OCI-M1 (cell line): ENCODE data around the gene METTL13.
"Not testable (repeated sequence)": the region's sequence is repeated elsewhere in the genome, so short reads cannot be mapped to it uniquely, and the experiment has no call there.

Experiments used
- DNase-seq: peaks from one replicate; lab custom pipeline; 2025; lab: John Stamatoyannopoulos, UW

METTL13 gene

DNA sequence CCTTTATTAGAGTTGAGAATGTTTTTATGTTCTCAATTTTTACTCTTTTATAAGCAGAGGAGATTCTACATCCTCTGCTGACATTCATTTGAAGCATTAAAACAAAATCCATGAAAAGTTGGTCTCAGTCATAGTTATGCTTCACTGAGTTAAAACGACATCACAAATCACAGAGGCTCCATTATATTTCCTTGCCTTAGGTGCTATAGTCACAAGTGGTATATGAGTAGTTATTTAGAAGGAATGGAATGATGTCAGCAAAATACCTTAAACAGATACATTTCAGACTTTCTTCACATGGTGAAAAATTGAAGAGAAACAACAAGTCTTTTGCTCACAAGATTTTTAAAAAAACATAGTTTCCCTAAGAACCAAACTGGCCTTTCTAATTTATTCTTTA, 11.7 kb upstream of the METTL13 start:
- DNase-seq, result no peak

DNA sequence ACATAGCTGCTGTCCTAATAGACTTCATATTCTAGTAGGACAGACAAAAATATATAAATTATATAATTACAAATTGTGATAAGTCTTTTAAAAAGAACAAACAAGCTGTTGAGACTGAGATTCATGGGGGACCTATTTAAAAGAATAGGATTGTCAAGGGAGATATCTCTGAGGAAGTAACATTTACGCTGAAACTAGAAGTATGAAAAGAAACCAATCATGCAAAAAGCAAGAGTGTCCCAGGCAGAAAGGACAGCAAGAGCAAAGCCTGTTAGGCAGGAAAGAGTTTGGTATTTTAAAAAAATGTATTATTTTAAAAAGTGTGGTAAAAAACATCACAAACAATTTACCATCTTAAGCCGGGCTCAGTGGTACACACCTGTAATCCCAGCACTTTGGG, 9.1 kb upstream of the METTL13 start:
- DNase-seq, result no peak

DNA sequence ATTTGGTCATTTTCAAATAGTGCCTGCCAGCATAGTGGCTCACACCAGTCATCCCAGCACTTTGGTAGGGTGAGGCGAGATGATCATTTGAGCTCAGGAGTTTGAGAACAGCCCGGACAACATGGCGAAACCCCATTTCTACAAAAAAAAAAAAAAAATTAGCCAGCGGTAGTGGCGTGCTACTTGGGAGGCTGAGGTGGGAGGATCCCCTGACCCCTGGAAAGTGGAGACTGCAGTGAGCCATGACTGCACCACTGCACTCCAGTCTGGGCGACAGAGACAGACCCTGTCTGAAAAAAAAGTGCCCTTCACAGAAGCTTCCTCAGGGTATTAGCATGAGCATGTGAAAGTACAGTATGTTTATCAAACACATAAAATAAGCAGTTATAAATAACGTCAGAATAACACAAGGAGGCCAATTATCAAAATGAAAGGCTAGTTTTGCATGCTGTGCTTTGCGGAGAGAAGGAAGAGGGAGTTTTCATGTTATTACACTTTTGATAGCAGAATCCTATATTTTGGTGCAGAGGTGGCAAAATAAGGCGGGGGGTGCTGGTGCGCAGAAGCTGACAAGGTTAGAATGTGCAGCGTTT, 781 bp upstream of the METTL13 start:
- DNase-seq, result no peak

DNA sequence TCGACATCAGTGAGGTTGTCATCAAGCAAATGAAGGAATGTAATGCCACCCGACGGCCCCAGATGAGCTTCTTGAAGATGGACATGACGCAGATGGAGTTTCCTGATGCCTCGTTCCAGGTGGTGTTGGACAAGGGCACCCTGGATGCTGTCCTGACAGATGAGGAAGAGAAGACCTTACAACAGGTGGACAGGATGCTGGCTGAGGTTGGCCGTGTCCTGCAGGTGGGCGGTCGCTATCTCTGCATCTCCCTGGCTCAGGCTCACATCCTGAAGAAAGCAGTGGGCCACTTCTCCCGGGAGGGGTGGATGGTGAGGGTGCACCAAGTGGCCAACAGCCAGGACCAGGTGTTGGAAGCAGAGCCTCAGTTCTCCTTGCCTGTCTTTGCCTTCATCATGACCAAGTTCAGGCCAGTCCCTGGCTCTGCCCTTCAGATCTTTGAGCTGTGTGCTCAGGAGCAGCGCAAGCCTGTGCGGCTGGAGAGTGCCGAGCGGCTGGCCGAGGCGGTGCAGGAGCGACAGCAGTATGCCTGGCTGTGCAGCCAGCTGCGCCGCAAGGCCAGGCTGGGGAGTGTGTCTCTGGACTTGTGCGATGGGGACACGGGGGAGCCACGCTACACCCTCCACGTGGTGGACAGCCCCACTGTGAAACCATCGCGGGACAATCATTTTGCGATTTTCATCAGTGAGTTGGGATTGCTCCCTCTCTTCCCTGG, 2.5 kb downstream of the METTL13 start:
- DNase-seq, result no peak

DNA sequence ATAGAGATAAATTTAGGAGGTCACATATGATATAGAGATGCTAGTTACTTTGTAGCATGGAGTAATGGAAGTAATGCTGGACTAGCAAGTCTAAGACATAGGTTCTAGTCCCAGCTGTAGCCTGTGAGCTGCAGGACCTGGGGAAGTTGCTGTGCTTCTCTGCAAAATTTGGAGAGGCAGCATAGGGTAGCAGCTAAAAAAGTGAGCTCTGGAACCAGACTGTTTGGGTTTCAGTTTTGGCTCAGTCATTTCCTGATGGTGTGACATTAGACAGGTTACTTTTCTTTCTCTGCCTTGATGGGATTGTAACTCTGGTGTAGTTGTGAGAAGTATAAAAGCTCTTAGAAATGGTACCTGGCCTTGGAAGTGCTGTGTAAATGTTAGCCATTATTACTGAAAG, 3.3 kb downstream of the METTL13 start:
- no peak for DNase-seq

DNA sequence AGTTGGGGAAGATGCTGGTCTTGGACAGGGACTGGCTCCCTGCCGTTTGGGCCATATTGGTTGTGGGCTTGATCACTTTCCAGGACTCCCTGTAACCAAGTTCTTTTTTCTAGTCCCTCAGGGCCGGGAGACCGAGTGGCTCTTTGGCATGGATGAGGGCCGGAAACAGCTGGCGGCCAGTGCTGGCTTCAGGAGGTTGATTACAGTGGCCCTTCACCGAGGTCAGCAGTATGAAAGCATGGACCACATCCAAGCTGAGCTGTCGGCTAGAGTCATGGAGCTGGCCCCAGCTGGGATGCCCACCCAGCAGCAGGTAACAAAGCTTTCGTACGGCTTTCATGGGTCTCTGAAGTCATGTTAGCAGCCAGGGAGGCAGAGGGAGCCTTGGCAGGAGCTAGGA, 4.3 kb downstream of the METTL13 start:
- DNase-seq, result no peak

DNA sequence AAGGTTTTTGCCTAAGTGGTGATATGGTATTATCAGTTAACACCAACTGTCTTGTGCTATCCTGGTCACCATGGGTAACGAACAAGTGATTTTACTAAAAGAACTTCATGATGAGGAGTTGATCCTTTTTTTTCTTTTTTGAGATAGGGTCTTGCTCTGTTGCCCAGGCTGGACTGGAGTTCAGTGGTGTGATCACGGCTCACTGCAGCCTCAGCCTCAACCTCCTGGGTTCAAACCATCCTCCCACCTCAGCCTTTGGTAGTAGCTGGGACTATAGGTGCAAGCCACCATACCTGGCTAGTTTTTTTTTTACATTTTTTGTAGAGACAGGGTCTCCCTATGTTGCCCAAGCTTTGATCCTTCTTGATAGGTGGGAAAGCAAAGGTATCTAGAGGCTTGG, 5.1 kb downstream of the METTL13 start:
- DNase-seq, result no peak

DNA sequence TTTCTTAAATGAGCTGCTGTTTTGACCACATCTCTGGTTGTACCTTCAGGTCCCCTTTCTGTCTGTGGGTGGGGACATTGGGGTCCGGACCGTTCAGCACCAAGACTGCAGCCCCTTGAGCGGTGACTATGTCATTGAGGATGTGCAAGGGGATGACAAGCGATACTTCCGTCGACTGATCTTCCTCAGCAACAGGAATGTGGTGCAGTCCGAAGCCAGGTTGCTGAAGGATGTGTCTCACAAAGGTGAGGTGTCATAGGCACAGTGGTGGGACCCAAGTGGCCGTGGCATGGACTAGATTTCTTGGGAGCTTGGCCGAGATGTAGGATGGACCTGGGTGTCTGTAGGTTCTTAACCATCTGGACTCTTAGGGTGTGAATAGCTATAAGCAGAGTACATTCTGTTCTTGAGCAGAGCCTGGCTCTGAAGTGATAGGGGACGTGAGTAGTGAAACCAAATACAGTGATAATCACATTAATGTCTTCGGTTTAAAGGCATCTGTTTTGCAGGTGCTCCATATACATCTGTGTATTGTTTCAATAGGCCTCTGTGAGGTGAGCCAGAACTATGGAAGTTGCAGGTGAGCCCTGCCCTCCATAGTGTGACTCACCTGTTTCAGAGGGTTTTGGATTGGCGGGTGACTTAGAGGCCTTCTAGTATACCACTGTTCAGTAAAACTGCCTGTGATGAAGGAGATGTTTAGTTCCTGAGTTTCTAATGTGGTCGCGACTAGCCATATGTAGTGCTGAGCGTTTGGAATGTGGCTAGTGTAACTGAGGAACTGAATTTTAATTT, 6.4 kb downstream of the METTL13 start:
- DNase-seq, result no peak

DNA sequence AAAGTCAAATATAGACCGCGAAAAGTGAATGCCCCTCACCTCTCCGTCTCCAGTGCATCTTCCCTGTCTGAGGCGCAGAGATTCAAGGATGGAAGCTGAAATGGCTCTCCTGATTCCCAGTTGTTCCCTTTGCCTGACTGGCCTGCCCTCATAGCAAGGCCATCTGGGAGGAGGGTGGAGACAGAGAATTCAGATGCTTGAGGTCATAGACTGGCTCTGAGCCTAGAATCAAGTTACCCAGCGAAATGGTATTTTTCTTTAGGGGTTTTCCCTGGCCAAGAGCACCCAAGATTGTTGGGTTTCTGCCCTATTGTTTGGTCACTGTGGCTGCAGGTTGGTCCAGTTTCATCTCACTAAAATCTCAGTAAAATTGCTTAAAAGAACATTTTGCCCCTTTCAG, 7.2 kb downstream of the METTL13 start:
- DNase-seq, result no peak

DNA sequence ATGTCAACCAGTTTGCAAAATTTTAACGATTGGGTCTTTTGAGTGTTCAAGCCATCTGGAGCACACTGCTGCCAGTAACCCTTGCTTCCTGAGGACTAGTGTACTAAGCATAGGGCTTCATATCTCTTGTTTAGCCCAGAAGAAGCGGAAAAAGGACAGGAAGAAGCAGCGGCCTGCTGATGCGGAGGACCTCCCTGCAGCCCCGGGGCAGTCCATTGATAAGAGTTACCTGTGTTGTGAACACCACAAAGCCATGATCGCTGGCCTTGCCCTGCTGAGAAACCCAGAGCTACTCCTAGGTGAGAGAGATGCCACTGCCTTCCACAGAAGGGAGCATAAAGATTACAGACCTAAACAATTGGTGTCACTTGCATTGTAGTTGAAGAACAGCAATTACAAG, 8.9 kb downstream of the METTL13 start:
- no peak for DNase-seq

DNA sequence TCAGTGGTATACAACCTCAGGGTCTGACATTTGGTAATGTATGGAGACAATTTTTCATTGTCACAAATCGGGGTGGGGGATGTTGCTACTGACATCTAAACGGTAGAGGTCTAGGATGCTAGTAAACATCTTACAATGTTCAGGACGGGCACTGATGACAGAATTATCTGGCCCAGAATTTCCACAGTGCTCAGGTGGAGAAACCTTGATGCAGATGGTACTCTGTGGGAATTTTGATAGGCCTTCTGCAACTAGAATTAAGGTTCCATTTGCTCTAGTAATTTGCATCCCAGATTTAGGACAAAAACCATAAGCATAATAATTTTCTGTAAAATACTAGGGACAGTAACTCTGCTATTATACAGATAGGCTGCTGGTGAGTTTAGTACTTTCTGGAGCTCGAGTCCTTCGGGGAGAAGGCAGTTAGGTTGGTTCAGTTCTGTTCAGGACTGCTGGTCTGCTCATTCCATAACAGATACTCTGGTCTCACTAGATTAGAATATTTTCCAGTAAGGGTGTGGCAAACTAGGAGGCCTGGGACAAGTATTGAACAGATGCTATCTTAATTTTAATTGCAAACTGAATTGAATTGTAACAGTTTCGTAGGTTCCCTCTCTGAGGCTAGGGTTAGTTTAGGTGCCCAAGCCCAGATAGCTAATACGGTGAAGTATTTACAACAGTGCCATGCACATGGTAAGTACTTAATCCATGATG, 11.4 kb downstream of the METTL13 start:
- no peak for DNase-seq

DNA sequence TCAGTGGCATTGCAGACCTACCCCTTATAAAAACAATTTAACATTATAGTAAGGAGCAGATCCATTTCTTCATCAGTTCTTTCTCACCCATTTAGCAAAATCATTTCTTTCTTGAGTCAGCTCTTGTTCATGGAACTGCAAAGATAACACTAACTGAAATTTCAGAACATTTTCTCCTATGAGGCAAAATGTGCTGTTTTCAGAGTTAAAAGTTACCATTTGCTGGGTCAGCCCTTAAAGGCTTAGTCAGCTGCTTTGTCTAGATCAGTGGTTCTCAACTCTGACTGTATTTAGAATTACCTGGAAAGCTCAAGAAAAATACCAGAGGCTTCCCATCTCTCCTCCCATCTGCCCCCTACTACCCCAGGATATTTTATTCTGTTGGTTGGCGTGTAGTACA, 12.2 kb downstream of the METTL13 start:
- peak; percentile 23 for DNase-seq

DNA sequence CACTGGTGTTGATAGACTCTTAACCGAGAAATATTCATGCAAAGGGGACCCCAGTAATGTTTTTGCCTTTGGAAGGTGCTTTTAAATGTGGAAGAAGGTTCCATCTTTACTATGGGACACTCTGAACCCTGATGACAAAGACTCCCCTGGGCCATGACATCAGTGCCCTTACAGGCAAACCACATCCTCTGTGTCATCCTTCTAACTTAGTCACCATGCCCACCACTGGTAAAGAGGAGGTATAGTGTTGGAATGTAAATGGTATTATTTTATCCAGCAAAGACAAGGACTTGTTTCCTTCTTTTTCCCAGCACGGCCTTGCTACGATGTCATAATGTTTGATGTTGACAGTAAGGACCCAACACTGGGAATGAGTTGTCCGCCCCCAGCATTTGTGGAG, 12.6 kb downstream of the METTL13 start:
- DNase-seq, result peak; percentile 34

DNA sequence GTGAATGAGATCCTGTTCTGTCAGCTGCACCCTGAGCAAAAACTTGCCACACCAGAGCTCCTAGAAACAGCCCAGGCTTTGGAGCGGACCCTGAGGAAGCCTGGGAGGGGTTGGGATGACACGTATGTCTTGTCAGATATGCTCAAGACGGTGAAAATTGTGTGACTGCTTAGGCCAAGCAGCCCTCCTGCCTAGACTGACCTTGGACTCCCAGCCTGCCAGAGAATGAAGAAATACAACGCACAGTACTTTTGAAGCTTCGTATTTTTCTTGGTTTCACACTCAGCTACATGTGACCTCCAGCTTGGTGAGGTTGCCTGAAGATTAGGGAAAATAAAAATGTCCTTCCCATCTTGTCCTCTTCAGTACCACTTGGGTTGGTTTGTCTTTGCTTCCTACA, 15.1 kb downstream of the METTL13 start:
- no peak for DNase-seq

DNA sequence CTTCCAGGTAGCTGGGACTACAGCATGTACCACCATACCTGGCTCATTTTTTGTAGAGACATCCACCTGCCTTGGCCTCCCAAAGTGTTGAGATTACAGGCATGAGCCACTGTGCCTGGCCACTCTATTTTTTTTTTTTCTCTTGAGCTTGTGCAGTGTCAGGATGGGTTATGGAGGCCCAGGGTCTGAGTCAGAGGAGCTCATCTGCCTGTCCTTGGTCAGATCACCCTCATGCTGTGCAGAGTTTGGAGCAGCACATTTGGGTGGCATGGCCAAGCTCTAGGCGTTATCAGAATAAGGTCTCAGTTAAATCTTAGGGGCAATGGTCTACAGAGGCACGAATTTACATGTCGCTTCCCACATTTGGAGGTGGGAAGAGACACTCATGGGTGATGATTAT, 16.9 kb downstream of the METTL13 start:
- no peak for DNase-seq

DNA sequence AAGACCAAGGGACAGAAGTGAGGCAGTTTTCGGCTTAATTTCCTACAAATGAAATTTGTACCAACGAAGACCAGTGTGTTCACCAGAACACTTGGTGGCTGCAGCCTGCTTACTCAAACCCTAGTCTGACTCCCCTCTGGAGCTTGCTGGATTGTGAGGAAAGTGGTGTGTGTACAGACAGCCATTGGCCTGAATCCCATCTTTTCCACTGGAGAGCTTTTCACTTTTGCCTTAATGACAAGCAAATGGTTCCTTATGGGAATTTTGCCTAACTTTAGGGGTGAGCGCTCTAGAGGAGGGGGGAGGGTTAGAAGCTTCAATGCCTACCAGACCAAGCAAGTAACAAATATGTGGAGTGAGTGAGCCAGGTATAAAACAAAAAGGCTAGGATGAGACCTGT, 17.3 kb downstream of the METTL13 start:
- no peak for DNase-seq

DNA sequence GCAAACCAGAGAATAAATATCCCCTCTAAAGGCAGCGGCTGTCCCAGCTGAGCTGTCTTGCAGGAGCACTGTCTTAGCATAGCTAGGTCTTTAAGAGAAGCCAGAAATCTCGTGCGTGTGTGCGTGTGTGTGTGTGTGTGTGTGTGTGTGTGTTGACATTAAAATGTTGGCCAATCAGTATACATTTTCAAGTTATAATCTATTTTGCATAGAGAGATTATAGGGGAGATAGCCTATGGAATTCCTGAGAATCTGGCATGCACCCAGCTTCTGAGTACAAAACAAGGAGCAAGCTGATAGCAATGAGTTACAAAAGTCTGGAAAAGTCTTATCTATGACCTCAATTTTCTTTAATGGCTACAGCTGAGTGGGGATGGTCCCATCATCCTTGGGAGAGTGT, 17.7 kb downstream of the METTL13 start:
- no peak for DNase-seq

DNA sequence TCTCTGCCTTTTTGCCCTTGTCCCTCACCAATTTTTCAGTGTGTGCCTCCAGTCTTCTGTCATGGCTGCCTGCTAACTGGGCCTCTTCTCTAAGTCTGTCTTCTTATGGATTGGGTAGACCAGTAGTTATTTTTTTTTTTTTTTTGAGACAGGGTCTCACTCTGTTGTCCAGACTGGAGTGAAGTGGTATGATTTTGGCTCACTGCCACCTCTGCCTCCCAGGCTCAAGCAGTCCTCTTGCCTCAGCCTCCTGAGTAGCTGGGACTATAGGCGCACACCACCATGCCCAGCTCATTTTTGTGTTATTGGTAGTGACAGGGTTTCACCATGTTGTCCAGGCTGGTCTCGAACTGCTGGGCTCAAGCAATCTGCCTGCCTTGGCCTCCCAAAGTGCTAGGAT, 18.2 kb downstream of the METTL13 start:
- DNase-seq, result not testable (repeated sequence)

DNA sequence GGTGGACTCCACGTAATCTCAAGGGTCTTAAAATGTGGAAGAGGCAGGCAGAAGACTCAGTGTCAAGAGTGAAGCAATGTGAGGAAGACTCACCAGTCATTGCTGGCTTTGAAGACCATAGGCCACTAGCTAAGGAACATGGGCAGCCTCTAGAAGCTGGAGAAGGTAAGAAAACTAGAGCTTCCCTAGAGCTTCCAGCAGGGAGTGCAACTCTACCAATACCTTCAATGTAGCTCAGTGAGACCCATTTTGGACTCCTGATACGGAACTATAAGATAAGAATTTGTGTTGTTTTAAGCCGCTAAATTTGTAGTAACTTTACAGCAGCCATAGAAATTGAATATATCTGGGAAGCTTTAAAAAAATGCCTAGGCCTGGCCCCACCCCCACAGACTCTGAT, 18.9 kb downstream of the METTL13 start:
- DNase-seq, result peak; percentile 18

DNA sequence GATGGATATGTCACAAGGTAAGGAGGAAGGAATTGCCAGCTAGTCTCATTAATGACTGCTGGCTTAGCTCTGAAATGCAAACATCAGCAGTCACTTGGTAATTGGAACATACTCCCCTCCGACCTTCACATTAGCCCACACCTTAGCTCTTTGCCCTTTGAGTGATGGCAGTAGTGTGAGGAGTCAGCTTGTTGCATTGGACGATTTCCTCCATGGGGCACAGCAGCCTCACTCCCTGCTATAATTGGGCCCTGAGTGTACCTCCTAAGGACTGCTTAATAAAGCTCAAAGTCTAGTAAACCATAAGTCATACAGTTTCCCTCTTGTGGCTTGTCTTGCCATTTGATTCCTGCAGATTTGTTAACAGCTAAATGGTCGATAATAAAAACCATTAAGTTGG, 19.4 kb downstream of the METTL13 start:
- DNase-seq, result no peak

DNA sequence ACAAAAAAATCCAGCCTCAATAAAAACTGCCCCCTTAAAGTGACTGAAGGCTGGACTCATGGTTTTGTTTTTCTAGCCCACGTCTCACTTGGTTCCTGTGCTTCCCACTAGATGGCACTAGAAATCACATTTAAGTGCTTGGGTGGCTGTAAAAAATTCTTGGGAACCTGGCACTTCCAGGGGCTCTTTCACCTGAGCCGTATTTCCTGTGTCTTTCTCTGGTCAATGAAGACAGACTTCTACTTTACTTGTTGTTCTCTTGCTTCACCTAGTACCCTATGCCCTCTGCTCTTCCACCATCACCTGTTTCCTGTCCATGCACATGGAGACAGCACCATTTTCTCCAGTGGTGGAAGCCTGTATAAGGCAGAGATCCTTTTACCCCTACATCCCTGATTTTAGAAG, 20.0 kb downstream of the METTL13 start:
- peak; percentile 69 for DNase-seq

DNA sequence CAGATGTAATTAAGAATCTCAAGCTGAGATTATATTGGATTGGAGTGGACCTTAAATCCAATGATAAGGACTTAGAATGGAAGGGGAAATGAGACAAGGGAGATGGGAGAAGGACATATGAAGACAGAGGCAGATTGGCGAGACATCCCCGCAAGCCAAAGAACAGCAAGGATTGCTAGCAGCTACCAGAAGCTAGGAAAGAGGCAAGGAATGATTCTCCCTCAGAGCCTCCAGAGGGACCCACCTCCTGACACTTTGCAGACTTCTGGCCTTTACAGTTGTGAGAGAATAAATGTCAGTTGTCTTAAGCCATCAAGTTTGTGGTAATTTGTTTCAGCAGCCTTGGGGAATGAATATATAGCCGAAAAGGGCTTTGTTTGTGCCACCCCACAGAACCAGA, 20.7 kb downstream of the METTL13 start:
- no peak for DNase-seq

DNA sequence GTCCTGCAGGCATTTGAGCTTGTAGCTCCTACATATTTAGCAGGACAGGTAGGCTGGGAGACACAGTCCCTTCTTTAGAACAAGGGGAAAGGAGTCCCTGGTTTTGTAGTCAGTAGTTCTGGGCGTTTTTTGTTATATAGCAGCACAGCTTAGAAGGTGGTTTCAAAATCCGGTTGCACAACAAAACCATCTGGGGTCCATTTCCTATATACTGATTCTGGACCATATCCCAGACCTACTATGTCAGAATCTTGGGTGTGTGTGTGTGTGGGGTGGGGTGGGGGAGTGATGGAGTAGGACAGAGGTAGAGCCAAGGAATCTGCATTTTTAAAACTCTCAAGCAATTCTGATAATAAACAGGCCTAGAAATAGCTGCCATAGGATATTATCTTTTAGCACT, 21.6 kb downstream of the METTL13 start:
- DNase-seq, result no peak
